Left ventricle myocardium inferior (tissue), 1 donor: Measurements from ENCODE around the gene MAGI1. TPM values are rescaled to one million over a fixed set of nuclear protein-coding genes. Genes with fewer than 3 reads are reported as not detected.
A peak's percentile ranks its signal among the peaks of the same experiment; 100 is the strongest.

ENCODE experiments used
- DNase-seq: peaks from one replicate; pipeline ENCODE4 v3.0.0-alpha.2; 2020
- H3K27ac ChIP-seq: fragments of 200-600 bp; replicated peaks from 2 replicates; pipeline ENCODE4 v1.8.0; 2021
- H3K27me3 ChIP-seq: fragments of 200-600 bp; 2 replicates; pipeline ENCODE4 v1.8.0; 2021; ENCODE audit warnings: low read depth
- H3K36me3 ChIP-seq: fragments of 200-600 bp; 2 replicates; pipeline ENCODE4 v1.8.0; 2021
- H3K4me1 ChIP-seq: fragments of 200-600 bp; 2 replicates; pipeline ENCODE4 v1.8.0; 2021
- H3K4me3 ChIP-seq: fragments of 200-600 bp; 2 replicates; pipeline ENCODE4 v1.8.0; 2021; ENCODE audit warnings: mild to moderate bottlenecking, moderate library complexity
- H3K9me3 ChIP-seq: fragments of 200-600 bp; replicated peaks from 2 replicates; pipeline ENCODE4 v1.8.0; 2021
- intact Hi-C: fragments of 100-400 bp; cut with micrococcal nuclease; formaldehyde crosslinking; loops from one replicate; pipeline ENCODE4 v1.11.0; 2022
- total RNA-seq: library from RNA; stranded (reverse); fragmentation: NEBNext Ultra II Directional; extraction: Animal tissue kit (Norgen Biotek cat#: 25700); gene quantifications from one replicate; pipeline ENCODE4 v1.2.1, GENCODE V29; 2021
- TF ChIP-seq, protein P1 (sequence below): fragments of 200-600 bp; IDR thresholded peaks from 2 replicates; pipeline ENCODE4 v1.8.0; 2021; ENCODE audit warnings: antibody characterized with exemption, mild to moderate bottlenecking, borderline replicate concordance
- donor health status: DM: no; HTN: yes; CAD: no; lungs with severe emphysema.

The MAGI1 gene
- total RNA-seq, 1 donor from 2014 or later = 36.6 TPM

DNA sequence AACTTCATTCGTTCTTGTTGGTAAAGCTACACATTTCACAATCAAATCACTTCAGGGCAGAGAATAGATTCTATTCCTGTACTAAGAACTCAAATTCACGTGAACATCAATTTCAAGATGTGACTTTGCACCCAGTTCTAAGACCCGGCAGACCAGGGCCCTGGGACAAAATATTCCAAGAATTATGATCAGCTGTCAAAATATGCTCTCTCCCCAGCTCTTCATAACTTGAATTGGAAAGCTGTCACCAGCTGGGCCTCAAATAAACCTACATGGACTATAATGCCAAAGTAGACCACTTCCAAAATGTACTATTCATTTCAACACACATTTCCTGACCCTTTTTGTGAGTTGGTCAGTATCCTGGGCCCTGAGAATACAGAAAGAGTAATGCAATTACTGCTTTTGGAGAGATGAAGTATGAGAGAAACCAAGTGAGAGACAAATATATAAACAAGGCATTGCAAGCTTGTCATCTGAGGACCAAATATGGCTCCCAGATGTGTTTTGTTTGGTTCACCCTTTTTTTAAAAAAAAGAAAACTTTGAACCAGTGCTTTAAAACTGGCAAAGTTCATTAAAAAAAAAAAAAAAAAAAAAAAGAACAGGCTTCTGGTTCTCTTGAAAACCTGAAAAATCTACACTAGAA lies 14.9 kb downstream of the MAGI1 start:
- H3K9me3 ChIP-seq = no peaks in the 10 kb centered on the region
- TF ChIP-seq, protein P1, sequence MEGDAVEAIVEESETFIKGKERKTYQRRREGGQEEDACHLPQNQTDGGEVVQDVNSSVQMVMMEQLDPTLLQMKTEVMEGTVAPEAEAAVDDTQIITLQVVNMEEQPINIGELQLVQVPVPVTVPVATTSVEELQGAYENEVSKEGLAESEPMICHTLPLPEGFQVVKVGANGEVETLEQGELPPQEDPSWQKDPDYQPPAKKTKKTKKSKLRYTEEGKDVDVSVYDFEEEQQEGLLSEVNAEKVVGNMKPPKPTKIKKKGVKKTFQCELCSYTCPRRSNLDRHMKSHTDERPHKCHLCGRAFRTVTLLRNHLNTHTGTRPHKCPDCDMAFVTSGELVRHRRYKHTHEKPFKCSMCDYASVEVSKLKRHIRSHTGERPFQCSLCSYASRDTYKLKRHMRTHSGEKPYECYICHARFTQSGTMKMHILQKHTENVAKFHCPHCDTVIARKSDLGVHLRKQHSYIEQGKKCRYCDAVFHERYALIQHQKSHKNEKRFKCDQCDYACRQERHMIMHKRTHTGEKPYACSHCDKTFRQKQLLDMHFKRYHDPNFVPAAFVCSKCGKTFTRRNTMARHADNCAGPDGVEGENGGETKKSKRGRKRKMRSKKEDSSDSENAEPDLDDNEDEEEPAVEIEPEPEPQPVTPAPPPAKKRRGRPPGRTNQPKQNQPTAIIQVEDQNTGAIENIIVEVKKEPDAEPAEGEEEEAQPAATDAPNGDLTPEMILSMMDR = no peak
- no peak overlapping the region for H3K4me3 ChIP-seq
- H3K27me3 ChIP-seq = no peaks in the 10 kb centered on the region
- H3K4me1 ChIP-seq = peaks cover 75% of the 10 kb centered on the region
- intact Hi-C loops = no loop called here
- no peaks in the 10 kb centered on the region for H3K36me3 ChIP-seq
- no peak overlapping the region for H3K27ac ChIP-seq
- DNase-seq = no peak

DNA sequence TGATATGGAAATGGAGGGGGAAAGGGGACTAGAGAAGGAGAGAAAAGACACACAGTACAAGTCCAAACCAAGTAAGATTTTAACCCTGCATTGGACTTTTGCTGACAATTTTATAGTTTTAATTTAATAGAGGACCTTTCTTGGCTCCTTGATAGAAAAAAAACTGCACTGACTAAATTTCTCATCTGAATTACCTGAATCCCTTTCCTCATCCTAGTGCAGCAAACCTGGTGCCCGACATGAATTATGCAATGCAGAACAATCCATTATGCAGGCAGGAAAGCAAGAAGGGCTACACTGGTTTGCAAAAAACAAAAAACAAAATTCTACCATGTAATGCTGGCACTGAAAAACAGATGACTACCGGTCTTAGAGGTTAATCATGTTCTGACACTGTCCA lies 15.5 kb downstream of the MAGI1 start:
- H3K4me3 ChIP-seq = no peak overlapping the region
- peaks cover 75% of the 10 kb centered on the region for H3K4me1 ChIP-seq
- no peaks in the 10 kb centered on the region for H3K9me3 ChIP-seq
- DNase-seq = no peak
- H3K27me3 ChIP-seq = no peaks in the 10 kb centered on the region
- no peak overlapping the region for H3K27ac ChIP-seq
- intact Hi-C loops = no loop called here
- TF ChIP-seq, protein P1 = no peak
- H3K36me3 ChIP-seq = no peaks in the 10 kb centered on the region

DNA sequence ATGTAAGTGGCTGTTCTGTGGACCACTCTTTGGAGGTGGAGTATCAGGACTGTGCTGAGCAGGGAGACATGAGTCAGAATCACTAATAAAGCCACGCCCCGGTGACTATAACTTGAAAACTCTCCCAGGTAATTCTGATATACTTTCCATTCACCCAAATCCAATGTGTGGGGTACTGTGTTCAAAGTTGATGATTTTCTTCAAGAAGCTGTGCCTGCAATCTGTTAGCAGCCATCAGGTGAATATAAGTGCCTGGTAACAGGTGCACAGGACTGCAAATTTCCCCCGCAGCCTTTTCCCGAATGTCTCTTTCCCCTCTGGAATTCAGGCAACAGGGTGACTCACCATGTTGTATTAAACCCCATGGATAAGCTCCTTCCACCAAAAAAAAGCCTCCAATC lies 17.0 kb downstream of the MAGI1 start:
- Histone ChIP-seq H3K36me3 (no peaks in the 10 kb centered on the region), H3K9me3 (no peaks in the 10 kb centered on the region), H3K4me3 (no peak overlapping the region), H3K4me1 (peaks cover 73% of the 10 kb centered on the region), H3K27me3 (no peaks in the 10 kb centered on the region), H3K27ac (no peak overlapping the region)
- intact Hi-C loops = no loop called here
- no peak for DNase-seq
- TF ChIP-seq, protein P1 = no peak

DNA sequence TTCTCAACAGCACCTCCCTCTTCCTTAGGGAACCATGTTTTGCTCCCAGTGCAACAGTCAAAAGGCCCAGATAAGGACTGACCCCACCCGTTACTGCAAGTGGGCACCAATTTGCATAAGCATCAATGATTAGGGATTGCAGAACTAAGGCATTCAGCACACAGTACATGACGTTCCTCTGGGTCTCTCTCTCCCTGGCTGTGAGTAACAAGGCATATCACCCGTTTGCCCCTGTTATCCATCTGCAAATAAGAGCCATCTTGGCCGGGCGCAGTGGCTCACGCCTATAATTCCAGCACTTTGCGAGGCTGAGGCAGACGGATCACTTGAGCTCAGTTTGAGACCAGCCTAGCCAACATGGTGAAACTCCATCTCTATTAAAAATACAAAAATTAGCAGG lies 18.8 kb downstream of the MAGI1 start:
- intact Hi-C loops = no loop called here
- TF ChIP-seq, protein P1 = no peak
- H3K27ac ChIP-seq = peak overlapping the region; percentile 40
- DNase-seq = no peak
- H3K9me3 ChIP-seq = no peaks in the 10 kb centered on the region
- no peaks in the 10 kb centered on the region for H3K36me3 ChIP-seq
- H3K27me3 ChIP-seq = no peaks in the 10 kb centered on the region
- no peak overlapping the region for H3K4me3 ChIP-seq
- H3K4me1 ChIP-seq = peaks cover 82% of the 10 kb centered on the region

DNA sequence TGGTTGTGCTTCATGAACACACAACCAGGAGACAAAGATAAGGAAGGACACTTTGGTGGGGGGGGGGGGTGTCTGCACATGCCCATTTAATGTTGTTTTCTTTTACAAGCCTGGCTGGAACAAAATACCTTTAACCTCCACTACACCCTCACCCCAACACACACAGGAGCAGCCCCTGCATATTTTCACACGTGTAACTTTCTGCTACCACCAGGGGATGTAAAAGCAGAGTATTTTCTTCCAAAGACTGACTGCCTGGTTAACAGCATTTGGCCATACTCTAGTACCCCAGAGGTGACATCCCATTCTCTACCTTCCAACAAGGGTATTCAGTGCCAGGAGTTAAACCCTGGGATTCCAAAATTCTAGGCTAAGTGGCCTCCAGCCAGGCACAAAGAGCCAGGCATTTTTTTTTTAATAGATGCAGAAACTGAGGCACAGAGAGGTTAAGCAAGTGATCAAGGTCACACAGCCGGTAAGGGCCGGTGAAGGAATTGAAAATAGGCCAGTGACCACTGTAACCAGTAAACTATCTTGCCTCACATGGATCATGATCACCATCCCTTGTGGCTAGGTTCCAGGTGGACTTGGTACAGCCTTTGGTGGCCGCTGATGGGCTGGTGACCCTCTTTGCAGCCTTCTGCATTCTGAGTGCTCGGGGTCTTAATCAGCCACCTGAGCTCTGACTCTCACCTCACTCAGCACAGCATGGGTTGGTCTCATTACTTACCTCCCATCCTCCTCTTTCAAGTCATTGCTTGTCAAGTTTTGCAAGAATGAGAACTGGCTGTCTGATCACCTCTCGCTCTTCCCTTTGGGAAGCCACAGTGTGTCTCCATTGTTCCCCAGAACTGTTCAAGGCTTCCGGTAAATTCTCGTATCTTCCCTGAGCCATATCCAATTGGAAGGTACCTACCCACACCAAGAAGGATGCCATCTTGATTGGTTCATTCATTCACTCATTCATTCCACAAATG lies 20.4 kb downstream of the MAGI1 start:
- intact Hi-C loops = no loop called here
- no peak for DNase-seq
- Histone ChIP-seq H3K4me3 (no peak overlapping the region), H3K36me3 (no peaks in the 10 kb centered on the region), H3K27ac (no peak overlapping the region), H3K9me3 (no peaks in the 10 kb centered on the region), H3K4me1 (peaks cover 85% of the 10 kb centered on the region), H3K27me3 (no peaks in the 10 kb centered on the region)
- TF ChIP-seq, protein P1 = no peak
